Nephron progenitor cell (in vitro differentiated cells): ENCODE data around the gene HSD17B2.

Experiments used
- DNase-seq: peaks from one replicate; pipeline ENCODE4 v3.0.0; 2021
- H3K27ac Mint-ChIP-seq: 2 replicates; pipeline ENCODE4 v1.8.0; 2021; ENCODE audit warnings: mild to moderate bottlenecking, moderate library complexity, mixed read lengths
- H3K27me3 Mint-ChIP-seq: 2 replicates; pipeline ENCODE4 v1.8.0; 2021; ENCODE audit warnings: mild to moderate bottlenecking, low read depth, mixed read lengths; ENCODE audit not compliant: poor library complexity
- H3K36me3 Mint-ChIP-seq: 2 replicates; pipeline ENCODE4 v1.8.0; 2021; ENCODE audit warnings: low read depth, mixed read lengths
- H3K4me1 Mint-ChIP-seq: 2 replicates; pipeline ENCODE4 v1.8.0; 2021; ENCODE audit warnings: mixed read lengths
- H3K4me3 Mint-ChIP-seq: 2 replicates; pipeline ENCODE4 v1.8.0; 2021; ENCODE audit warnings: mild to moderate bottlenecking, moderate library complexity, mixed read lengths
- H3K9me3 Mint-ChIP-seq: 2 replicates; pipeline ENCODE4 v1.8.0; 2021; ENCODE audit warnings: mild to moderate bottlenecking, moderate library complexity, mixed read lengths
- CTCF ChIP-seq: fragments of 200-600 bp; sonication (generic); IDR thresholded peaks from 2 replicates; pipeline ENCODE4 v1.5.0; 2021; ENCODE audit warnings: antibody characterized with exemption

HSD17B2 gene

GRCh38 chr16:82011199-82011641 is 23.8 kb upstream of the HSD17B2 start, which contains the start of gene SDR42E1:
SDR42E1 (minus strand) TSS chr16:82011470; CDS start chr16:82000858, 10,612 bp downstream.
- no peak for TF ChIP-seq CTCF
- DNase-seq, result no peak
- Mint-ChIP-seq H3K4me3 (no peak within 1 kb of the TSS), H3K27ac (no peak within 1 kb of the TSS), H3K4me1 (no peaks in the 10 kb centered on the region), H3K27me3 (peaks cover 11% of the 10 kb centered on the region), H3K36me3 (peaks cover 11% of the 10 kb centered on the region), H3K9me3 (peaks cover 53% of the 10 kb centered on the region)

- Mint-ChIP-seq H3K27me3 (peaks cover 14% of the 10 kb centered on the region), H3K4me1 (no peaks in the 10 kb centered on the region), H3K27ac (no peak overlapping the region), H3K4me3 (no peak overlapping the region), H3K9me3 (peaks cover 47% of the 10 kb centered on the region), H3K36me3 (peaks cover 8% of the 10 kb centered on the region)
- DNase-seq, result no peak
- no peak for TF ChIP-seq CTCF
These were observed 21.9 kb upstream of the HSD17B2 start for GRCh38 chr16:82013139-82013538.

GRCh38 chr16:82016263-82016662 is 18.8 kb upstream of the HSD17B2 start:
- H3K4me3 Mint-ChIP-seq, result no peak overlapping the region
- H3K36me3 Mint-ChIP-seq, result peaks cover 4% of the 10 kb centered on the region
- H3K9me3 Mint-ChIP-seq, result peaks cover 19% of the 10 kb centered on the region
- peaks cover 21% of the 10 kb centered on the region for H3K27me3 Mint-ChIP-seq
- H3K27ac Mint-ChIP-seq, result no peak overlapping the region
- no peaks in the 10 kb centered on the region for H3K4me1 Mint-ChIP-seq
- DNase-seq, result no peak
- no peak for TF ChIP-seq CTCF

- H3K27me3 Mint-ChIP-seq, result peaks cover 17% of the 10 kb centered on the region
- H3K9me3 Mint-ChIP-seq, result peaks cover 13% of the 10 kb centered on the region
- no peak for DNase-seq
- H3K27ac Mint-ChIP-seq, result no peak overlapping the region
- H3K4me3 Mint-ChIP-seq, result no peak overlapping the region
- no peak for TF ChIP-seq CTCF
- no peaks in the 10 kb centered on the region for H3K36me3 Mint-ChIP-seq
- no peaks in the 10 kb centered on the region for H3K4me1 Mint-ChIP-seq
These were observed 18.1 kb upstream of the HSD17B2 start for GRCh38 chr16:82016964-82017363.

GRCh38 chr16:82017911-82018568 is 17.0 kb upstream of the HSD17B2 start:
- no peak for TF ChIP-seq CTCF
- Mint-ChIP-seq H3K9me3 (peaks cover 8% of the 10 kb centered on the region), H3K27ac (no peak overlapping the region), H3K27me3 (peaks cover 13% of the 10 kb centered on the region), H3K4me1 (no peaks in the 10 kb centered on the region), H3K36me3 (no peaks in the 10 kb centered on the region), H3K4me3 (no peak overlapping the region)
- no peak for DNase-seq

- Mint-ChIP-seq H3K4me3 (no peak overlapping the region), H3K4me1 (no peaks in the 10 kb centered on the region), H3K36me3 (no peaks in the 10 kb centered on the region), H3K9me3 (peaks cover 13% of the 10 kb centered on the region), H3K27ac (no peak overlapping the region), H3K27me3 (peaks cover 19% of the 10 kb centered on the region)
- no peak for TF ChIP-seq CTCF
- DNase-seq, result no peak
These were observed 15.5 kb upstream of the HSD17B2 start for GRCh38 chr16:82019535-82019934.
